ENCODE results near the gene NUMB. TPM values are rescaled to one million over a fixed set of nuclear protein-coding genes. Genes with fewer than 3 reads are reported as not detected.

NUMB gene
- total RNA-seq, 2 experiments from 2014 or later = 44.5 to 46.4 TPM

DNA sequence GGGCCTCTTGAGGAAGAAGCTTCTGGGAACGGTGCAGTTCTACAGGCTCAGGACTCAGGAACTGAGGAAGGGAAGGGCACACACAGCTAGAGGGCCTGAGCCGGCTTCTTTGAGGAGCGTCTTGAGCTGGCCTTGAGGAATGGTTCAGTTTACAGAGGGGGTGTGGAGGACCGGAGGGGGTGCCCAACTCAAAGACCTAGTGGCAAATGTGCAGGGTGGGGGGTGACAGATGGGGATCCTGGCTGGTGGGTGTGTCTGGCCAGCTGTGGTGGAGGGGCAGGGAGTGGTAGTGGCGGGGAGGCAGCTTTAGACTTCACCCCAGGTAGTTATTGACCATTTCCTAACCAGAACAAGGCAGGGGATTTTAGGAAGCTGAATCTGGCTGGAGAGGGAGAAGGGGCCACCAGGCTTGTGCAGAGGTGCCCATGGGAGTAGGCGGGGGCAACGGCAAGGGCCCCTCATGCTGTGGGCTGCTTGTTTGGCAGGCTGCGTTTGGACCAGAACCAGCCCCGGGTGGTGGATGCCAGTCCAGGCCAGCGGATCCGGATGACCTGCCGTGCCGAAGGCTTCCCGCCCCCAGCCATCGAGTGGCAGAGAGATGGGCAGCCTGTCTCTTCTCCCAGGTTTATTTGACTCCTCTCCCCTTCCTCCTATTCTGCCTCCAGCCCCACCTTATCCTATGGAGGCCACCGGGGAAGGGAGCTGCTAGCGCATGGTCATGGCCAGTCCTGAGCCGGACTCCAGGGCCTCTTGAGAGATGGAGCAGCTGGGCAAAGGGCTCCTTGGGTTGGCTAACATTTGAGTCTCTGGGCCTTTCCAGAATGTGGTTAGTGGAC is 193.2 kb downstream of the NUMB start:
- ChIA-PET POLR2A (no interaction called here), CTCF (no interaction called here)
- Mint-ChIP-seq H3K27me3 (peaks cover 7% of the 10 kb centered on the region), H3K36me3 (ENCODE audit: low read depth) (no peaks in the 10 kb centered on the region), H3K9me3 (no peaks in the 10 kb centered on the region), H3K27ac (no peak overlapping the region), H3K4me3 (no peak overlapping the region), H3K4me1 (no peaks in the 10 kb centered on the region)
- no peak for DNase-seq

DNA sequence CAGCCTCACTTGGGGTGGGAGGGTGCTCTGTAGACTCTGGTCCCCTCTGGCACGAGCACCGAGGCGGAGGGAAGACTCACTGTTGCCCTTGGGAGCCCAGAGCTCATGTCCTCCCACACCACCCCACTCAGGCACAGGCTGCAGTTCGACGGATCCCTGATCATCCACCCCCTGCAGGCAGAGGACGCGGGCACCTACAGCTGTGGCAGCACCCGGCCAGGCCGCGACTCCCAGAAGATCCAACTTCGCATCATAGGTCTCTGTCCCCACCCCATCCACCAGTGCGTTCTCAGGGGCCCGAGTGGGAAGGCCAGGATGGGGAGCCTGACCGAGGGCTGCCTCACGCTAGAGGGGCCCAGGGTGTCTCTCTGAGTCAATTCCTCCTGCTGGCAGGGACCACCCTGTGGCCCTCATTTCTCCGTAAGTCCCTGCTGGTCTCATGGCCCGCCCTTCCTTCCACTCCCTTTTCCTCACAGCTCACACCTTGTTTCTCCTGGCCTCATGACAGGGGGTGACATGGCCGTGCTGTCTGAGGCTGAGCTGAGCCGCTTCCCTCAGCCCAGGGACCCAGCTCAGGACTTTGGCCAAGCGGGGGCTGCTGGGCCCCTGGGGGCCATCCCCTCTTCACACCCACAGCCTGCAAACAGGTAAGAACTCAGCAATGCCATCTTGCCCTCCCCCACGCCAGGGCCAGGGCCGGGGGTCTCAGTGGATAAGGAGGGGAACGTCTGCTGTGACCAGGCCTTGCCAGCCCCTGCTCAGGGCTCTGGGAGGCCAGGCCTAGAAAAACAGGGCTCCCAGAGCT is 194.1 kb downstream of the NUMB start:
- H3K4me3 Mint-ChIP-seq = no peak overlapping the region
- peaks cover 6% of the 10 kb centered on the region for H3K27me3 Mint-ChIP-seq
- DNase-seq = no peak
- H3K36me3 Mint-ChIP-seq (ENCODE audit: low read depth) = no peaks in the 10 kb centered on the region
- H3K27ac Mint-ChIP-seq = no peak overlapping the region
- ChIA-PET CTCF (interaction anchor here (0.8 kb wide), 1 partner anchor 32 kb away, joined by 4 read pairs; no protein-coding TSS in a partner anchor), POLR2A (no interaction called here)
- no peaks in the 10 kb centered on the region for H3K9me3 Mint-ChIP-seq
- no peaks in the 10 kb centered on the region for H3K4me1 Mint-ChIP-seq

DNA sequence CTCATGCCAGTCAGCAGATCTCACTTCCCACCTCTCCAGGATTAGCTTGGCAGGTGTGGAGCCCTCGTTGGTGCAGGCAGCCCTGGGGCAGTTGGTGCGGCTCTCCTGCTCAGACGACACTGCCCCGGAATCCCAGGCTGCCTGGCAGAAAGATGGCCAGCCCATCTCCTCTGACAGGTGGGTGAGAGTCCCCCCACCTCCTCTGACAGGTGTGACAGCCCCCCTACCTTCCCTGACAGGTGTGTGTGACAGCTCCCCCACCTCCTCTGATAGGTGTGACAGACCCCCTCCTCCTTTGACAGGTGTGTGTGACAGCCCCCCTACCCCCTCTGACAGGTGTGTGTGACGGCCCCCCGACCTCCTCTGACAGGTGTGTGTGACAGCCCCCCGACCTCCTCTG is 194.7 kb downstream of the NUMB start:
- H3K4me1 Mint-ChIP-seq = no peaks in the 10 kb centered on the region
- POLR2A ChIA-PET = interaction anchor here (1.1 kb wide), 1 partner anchor 9 kb away, joined by 3 read pairs; no protein-coding TSS in a partner anchor
- peaks cover 4% of the 10 kb centered on the region for H3K27me3 Mint-ChIP-seq
- H3K9me3 Mint-ChIP-seq = no peaks in the 10 kb centered on the region
- CTCF ChIA-PET = interaction anchor here (0.8 kb wide), 1 partner anchor 32 kb away, joined by 4 read pairs; no protein-coding TSS in a partner anchor
- no peak overlapping the region for H3K4me3 Mint-ChIP-seq
- H3K36me3 Mint-ChIP-seq (ENCODE audit: low read depth) = no peaks in the 10 kb centered on the region
- no peak for DNase-seq
- no peak overlapping the region for H3K27ac Mint-ChIP-seq

DNA sequence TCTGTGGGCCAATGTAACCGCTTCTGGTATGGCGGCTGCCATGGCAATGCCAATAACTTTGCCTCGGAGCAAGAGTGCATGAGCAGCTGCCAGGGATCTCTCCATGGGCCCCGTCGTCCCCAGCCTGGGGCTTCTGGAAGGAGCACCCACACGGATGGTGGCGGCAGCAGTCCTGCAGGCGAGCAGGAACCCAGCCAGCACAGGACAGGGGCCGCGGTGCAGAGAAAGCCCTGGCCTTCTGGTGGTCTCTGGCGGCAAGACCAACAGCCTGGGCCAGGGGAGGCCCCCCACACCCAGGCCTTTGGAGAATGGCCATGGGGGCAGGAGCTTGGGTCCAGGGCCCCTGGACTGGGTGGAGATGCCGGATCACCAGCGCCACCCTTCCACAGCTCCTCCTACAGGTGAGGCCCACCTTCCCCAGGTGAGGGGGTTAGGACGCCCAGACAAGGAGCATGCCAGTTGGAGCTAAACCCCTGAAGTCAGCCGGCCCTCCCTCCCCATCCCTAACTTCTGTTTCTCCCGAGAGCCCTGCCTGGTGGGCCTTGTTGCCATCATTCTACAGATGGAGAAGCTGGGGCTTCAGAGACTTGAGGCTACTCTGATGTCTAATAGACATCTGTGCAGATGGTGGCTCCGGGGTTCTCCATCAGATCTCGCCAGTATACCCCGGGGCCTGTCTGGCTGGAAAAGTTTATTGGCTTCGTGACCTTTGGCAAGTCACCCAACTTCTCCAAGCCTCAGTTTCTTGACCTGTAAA is 195.7 kb downstream of the NUMB start:
- Mint-ChIP-seq H3K9me3 (no peaks in the 10 kb centered on the region), H3K27ac (no peak overlapping the region), H3K4me3 (no peak overlapping the region), H3K4me1 (peaks cover 3% of the 10 kb centered on the region), H3K27me3 (peaks cover 8% of the 10 kb centered on the region), H3K36me3 (ENCODE audit: low read depth) (no peaks in the 10 kb centered on the region)
- DNase-seq = no peak
- CTCF ChIA-PET = no interaction called here
- POLR2A ChIA-PET = interaction anchor here (1.1 kb wide), 1 partner anchor 10 kb away, joined by 3 read pairs; no protein-coding TSS in a partner anchor

DNA sequence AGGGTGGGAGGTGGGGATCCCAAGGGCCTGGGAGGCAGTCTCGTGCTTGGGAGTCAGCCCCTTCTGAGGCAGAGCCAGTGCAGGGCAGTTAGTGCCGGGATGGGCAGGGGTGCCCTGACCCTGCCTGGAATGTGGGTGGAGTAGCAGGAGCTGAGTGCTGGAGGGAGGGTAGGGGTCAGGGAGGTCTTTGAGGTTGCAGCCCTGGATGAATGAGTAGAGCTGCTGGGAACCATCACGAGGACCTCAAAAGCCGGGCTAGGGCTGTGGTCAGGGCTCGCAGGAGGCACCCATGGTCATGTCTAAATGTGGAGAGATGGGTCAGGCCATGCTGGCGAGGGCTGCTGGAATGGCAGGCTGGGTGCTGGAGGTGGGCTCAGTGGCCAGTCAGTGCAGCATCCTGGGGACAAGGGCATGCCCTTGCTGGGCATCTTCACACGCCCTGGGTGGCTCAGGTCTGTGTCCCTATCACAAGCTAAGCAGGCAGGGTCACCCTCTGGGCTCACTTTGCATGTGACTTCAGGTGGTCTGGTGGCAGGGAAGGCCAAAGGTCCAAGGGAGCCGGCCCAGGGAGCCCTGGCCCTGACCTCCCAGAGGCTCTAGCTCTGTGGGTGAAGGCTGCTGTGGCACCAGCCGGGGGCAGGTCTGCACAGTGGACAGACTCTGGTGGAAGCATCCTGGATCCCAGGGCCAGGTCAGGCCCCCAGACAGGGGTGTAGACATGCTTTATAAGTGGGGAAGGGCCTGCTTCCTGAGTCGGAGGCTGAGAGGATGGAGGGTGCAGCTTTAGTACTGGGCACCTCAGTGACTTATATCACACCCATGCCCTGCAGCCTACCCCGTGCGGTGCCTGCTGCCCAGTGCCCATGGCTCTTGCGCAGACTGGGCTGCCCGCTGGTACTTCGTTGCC is 196.6 kb downstream of the NUMB start:
- ChIA-PET POLR2A (no interaction called here), CTCF (no interaction called here)
- DNase-seq = no peak
- Mint-ChIP-seq H3K27me3 (peaks cover 8% of the 10 kb centered on the region), H3K9me3 (no peaks in the 10 kb centered on the region), H3K36me3 (ENCODE audit: low read depth) (no peaks in the 10 kb centered on the region), H3K4me3 (no peak overlapping the region), H3K27ac (no peak overlapping the region), H3K4me1 (peaks cover 3% of the 10 kb centered on the region)

DNA sequence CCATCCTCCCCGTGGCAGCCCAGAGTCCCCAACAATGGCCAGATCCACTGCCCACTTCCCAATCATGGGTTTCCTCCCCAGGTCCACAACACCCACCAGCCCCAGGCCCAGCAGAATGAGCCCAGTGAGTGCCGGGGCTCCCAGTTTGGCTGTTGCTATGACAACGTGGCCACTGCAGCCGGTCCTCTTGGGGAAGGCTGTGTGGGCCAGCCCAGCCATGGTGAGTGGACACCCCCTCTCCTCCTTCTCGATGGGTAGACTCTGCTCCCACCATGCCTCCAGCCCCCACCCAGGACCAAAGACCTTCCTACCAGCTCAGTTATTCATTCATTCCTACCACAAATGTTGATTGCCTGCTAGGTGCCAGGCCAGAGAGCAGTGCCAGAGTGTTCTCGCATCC is 197.3 kb downstream of the NUMB start:
- H3K27me3 Mint-ChIP-seq = peaks cover 8% of the 10 kb centered on the region
- H3K4me3 Mint-ChIP-seq = no peak overlapping the region
- peaks cover 3% of the 10 kb centered on the region for H3K4me1 Mint-ChIP-seq
- ChIA-PET CTCF (no interaction called here), POLR2A (no interaction called here)
- no peaks in the 10 kb centered on the region for H3K36me3 Mint-ChIP-seq (ENCODE audit: low read depth)
- DNase-seq = no peak
- no peaks in the 10 kb centered on the region for H3K9me3 Mint-ChIP-seq
- H3K27ac Mint-ChIP-seq = no peak overlapping the region

DNA sequence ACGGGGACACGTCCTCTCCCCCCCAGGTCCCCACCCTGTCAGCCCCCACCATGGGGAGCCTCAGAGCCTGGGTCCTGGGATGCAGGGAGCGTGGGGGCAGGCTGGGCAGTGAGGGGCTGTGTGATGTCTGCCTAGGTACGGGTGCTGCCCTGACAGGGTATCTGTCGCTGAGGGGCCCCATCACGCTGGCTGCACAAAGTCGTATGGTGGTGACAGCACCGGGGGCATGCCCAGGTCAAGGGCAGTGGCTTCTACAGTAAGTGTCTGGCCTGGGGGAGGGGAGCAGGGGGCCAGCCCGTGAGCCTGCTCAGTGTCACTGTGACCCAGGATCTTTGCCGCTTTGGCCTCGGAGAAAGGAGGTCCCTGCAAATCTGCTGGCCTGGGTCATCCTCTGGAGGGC is 197.8 kb downstream of the NUMB start:
- Mint-ChIP-seq H3K4me1 (peaks cover 5% of the 10 kb centered on the region), H3K4me3 (no peak overlapping the region), H3K9me3 (no peaks in the 10 kb centered on the region), H3K27ac (no peak overlapping the region), H3K36me3 (ENCODE audit: low read depth) (no peaks in the 10 kb centered on the region), H3K27me3 (peaks cover 8% of the 10 kb centered on the region)
- CTCF ChIA-PET = no interaction called here
- POLR2A ChIA-PET = no interaction called here
- no peak for DNase-seq

DNA sequence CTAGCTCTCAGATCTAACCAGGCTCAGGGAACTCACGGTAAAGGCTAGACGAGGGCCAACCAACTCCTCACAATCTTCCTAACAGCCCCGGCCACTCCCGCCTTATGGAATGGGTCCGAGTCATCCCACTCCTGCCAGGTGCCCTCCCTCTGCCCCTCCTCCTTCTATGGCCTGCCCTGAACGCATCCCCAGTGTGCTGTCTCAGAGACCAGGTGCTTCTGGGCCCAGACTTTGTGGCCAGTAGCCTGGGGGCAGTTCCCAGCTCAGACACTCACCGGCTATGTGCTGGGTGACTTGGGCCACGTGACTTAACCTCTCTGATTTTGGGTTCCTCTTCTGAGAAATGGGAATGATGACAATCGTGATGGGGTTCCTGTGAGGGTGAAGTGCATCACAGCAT is 198.5 kb downstream of the NUMB start:
- ChIA-PET POLR2A (no interaction called here), CTCF (no interaction called here)
- Mint-ChIP-seq H3K27me3 (peaks cover 8% of the 10 kb centered on the region), H3K4me3 (no peak overlapping the region), H3K9me3 (no peaks in the 10 kb centered on the region), H3K27ac (no peak overlapping the region), H3K36me3 (ENCODE audit: low read depth) (no peaks in the 10 kb centered on the region), H3K4me1 (peaks cover 5% of the 10 kb centered on the region)
- no peak for DNase-seq

DNA sequence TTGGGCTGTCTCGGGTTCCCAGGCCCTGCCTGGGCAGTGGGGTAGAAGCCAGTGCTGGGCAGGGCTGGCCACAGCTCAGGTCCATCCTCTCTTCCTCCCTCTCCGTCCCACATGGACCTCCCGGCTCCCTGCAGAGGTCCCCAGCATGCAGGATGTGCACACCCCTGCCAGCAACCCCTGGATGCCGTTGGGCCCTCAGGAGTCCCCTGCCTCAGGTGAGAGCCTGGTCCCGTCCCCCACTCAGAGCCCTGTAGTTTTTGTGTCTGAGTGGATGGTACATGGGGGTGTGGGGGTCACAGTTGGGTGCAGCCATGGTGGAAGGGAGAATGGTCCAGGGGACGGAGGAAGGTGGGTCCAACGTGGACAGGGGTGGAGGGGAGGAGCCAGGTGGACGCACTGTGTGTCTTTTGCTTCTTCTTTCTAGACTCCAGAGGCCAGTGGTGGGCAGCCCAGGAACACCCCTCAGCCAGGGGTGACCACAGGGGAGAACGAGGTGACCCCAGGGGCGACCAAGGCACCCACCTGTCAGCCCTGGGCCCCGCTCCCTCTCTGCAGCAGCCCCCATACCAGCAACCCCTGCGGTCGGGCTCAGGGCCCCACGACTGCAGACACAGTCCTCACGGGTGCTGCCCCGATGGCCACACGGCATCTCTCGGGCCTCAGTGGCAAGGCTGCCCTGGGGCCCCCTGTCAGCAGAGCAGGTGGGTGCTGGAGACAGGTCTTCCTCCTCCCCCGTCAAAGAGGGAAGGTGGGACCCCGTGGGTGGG is 199.3 kb downstream of the NUMB start:
- Mint-ChIP-seq H3K36me3 (ENCODE audit: low read depth) (no peaks in the 10 kb centered on the region), H3K27ac (no peak overlapping the region), H3K4me1 (peaks cover 5% of the 10 kb centered on the region), H3K9me3 (no peaks in the 10 kb centered on the region), H3K27me3 (peaks cover 8% of the 10 kb centered on the region), H3K4me3 (no peak overlapping the region)
- no peak for DNase-seq
- ChIA-PET CTCF (no interaction called here), POLR2A (no interaction called here)

DNA sequence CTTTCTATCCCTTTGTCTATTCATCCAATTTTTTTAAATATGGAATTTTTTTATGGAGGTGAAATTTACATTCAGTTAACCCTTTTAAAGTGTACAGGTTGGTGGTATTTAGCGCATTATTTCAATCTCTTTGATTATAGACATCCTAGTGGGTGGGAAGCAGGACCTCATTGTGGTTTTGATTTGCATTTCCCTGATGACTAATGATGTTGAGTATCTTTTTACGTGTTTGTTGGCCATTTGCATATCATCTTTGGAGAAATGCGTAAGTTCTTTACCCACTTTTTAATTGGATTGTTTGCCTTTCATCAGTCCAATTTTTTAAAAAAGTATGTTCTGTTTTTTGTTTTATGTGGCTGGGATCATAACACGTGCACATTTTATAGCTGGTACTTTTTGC is 200.3 kb downstream of the NUMB start:
- H3K9me3 Mint-ChIP-seq = no peaks in the 10 kb centered on the region
- DNase-seq = no peak
- CTCF ChIA-PET = interaction anchor here (0.6 kb wide), 1 partner anchor 23 kb away, joined by 3 read pairs; no protein-coding TSS in a partner anchor
- peaks cover 5% of the 10 kb centered on the region for H3K4me1 Mint-ChIP-seq
- POLR2A ChIA-PET = no interaction called here
- no peak overlapping the region for H3K4me3 Mint-ChIP-seq
- H3K27me3 Mint-ChIP-seq = peaks cover 6% of the 10 kb centered on the region
- no peaks in the 10 kb centered on the region for H3K36me3 Mint-ChIP-seq (ENCODE audit: low read depth)
- no peak overlapping the region for H3K27ac Mint-ChIP-seq

DNA sequence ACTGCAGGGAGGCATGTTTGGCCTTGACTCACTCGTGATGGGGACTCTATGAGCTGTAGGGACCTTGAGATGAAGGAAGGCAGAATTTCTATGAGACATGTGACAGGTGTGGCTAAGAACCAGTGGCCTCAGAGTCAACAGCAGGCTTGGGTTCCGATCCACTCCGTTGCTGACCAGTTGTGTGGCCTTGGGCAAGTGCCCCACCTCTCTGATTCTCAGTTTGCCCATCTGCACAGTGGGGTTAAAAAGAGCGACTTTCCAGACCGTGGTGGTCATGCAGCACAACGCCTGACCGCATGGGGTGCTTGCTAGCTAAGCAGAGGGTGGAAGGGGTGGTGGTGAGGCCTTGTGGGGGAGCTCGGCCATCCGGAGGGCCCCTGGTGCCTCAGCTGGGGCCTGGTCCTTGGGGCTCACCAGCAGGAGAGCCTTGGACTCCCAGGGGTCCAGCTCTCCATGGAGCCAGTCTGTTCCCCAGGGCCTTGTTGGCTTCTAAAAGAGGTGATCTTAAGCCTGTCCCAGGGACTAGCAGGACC is 202.6 kb downstream of the NUMB start:
- H3K4me1 Mint-ChIP-seq = peaks cover 5% of the 10 kb centered on the region
- no peaks in the 10 kb centered on the region for H3K36me3 Mint-ChIP-seq (ENCODE audit: low read depth)
- no peak overlapping the region for H3K4me3 Mint-ChIP-seq
- no peak for DNase-seq
- CTCF ChIA-PET = no interaction called here
- no peak overlapping the region for H3K27ac Mint-ChIP-seq
- POLR2A ChIA-PET = interaction anchor here (0.5 kb wide), 1 partner anchor 734 kb away, joined by 3 read pairs; no protein-coding TSS in a partner anchor
- peaks cover 6% of the 10 kb centered on the region for H3K27me3 Mint-ChIP-seq
- no peaks in the 10 kb centered on the region for H3K9me3 Mint-ChIP-seq
